OCI-LY1 (cell line): ENCODE data around the gene HCK.

Experiments used
- H2AFZ ChIP-seq: fragments of 200-600 bp; sonication (generic), shearing (Covaris generic); 2 replicates; pipeline ENCODE4 v1.6.0; 2014; ENCODE audit warnings: antibody characterized with exemption, mild to moderate bottlenecking, low read length
- H3F3A ChIP-seq: fragments of 200-600 bp; sonication (generic), shearing (Covaris generic); 2 replicates; pipeline ENCODE4 v1.6.0; 2014; ENCODE audit warnings: mild to moderate bottlenecking, antibody characterized with exemption, low read length, moderate library complexity; ENCODE audit not compliant: insufficient read depth
- H3K27ac ChIP-seq: fragments of 200-600 bp; sonication (generic); 2 replicates; pipeline ENCODE4 v1.5.1; 2014; ENCODE audit warnings: low read length, mixed run types, mild to moderate bottlenecking, low read depth; ENCODE audit not compliant: poor library complexity, severe bottlenecking
- H3K27me3 ChIP-seq: fragments of 200-600 bp; sonication (generic); 2 replicates; pipeline ENCODE4 v1.6.0; 2014; ENCODE audit warnings: antibody characterized with exemption, mild to moderate bottlenecking, low read length, moderate library complexity; ENCODE audit not compliant: insufficient read depth
- H3K36me3 ChIP-seq: fragments of 200-600 bp; sonication (generic); 2 replicates; pipeline ENCODE4 v1.6.1; 2014; ENCODE audit warnings: mild to moderate bottlenecking, antibody characterized with exemption, low read length, moderate library complexity, mixed read lengths; ENCODE audit not compliant: insufficient read depth
- H3K4me1 ChIP-seq: fragments of 200-600 bp; sonication (generic); 2 replicates; pipeline ENCODE4 v1.5.1; 2014; ENCODE audit warnings: mild to moderate bottlenecking, low read length, moderate library complexity; ENCODE audit not compliant: insufficient read depth, severe bottlenecking
- H3K4me2 ChIP-seq: fragments of 200-600 bp; sonication (generic), shearing (Covaris generic); 2 replicates; pipeline ENCODE4 v1.6.1; 2014; ENCODE audit warnings: low read length
- H3K4me3 ChIP-seq: fragments of 200-600 bp; sonication (generic); 2 replicates; pipeline ENCODE4 v1.5.1; 2014; ENCODE audit warnings: low read length, low read depth, mild to moderate bottlenecking, mixed read lengths; ENCODE audit not compliant: poor library complexity, severe bottlenecking
- H3K79me2 ChIP-seq: fragments of 200-600 bp; shearing (Covaris generic); 2 replicates; pipeline ENCODE4 v1.6.1; 2016; ENCODE audit warnings: mixed run types, low read length, mixed read lengths; ENCODE audit not compliant: insufficient read depth
- H3K9ac ChIP-seq: fragments of 200-600 bp; sonication (generic), shearing (Covaris generic); 2 replicates; pipeline ENCODE4 v1.6.1; 2014; ENCODE audit warnings: mild to moderate bottlenecking, low read length, mixed read lengths
- H3K9me2 ChIP-seq: fragments of 200-600 bp; sonication (generic), shearing (Covaris generic); 2 replicates; pipeline ENCODE4 v1.6.1; 2014; ENCODE audit warnings: low read depth, mild to moderate bottlenecking, low read length, mixed read lengths
- H3K9me3 ChIP-seq: fragments of 200-600 bp; shearing (Covaris generic); 2 replicates; pipeline ENCODE4 v1.6.1; 2014; ENCODE audit warnings: low read length, mixed read lengths
- H4K20me1 ChIP-seq: fragments of 200-600 bp; sonication (generic), shearing (Covaris generic); 2 replicates; pipeline ENCODE4 v1.6.0; 2016; ENCODE audit warnings: mild to moderate bottlenecking, low read length; ENCODE audit not compliant: insufficient read depth
- EZH2 ChIP-seq: fragments of 200-600 bp; sonication (generic), shearing (Covaris generic); IDR thresholded peaks from 2 replicates; pipeline ENCODE4 v1.8.0; 2017; ENCODE audit warnings: borderline replicate concordance, mixed run types, mild to moderate bottlenecking, antibody characterized with exemption, low read length, moderate library complexity, mixed read lengths
- TF ChIP-seq, protein P1 (sequence below): fragments of 200-600 bp; sonication (generic), shearing (Covaris generic); IDR thresholded peaks from 2 replicates; pipeline ENCODE4 v1.5.1; 2017; ENCODE audit warnings: mild to moderate bottlenecking, antibody characterized with exemption, low read length, moderate library complexity, mixed read lengths

The HCK gene

DNA sequence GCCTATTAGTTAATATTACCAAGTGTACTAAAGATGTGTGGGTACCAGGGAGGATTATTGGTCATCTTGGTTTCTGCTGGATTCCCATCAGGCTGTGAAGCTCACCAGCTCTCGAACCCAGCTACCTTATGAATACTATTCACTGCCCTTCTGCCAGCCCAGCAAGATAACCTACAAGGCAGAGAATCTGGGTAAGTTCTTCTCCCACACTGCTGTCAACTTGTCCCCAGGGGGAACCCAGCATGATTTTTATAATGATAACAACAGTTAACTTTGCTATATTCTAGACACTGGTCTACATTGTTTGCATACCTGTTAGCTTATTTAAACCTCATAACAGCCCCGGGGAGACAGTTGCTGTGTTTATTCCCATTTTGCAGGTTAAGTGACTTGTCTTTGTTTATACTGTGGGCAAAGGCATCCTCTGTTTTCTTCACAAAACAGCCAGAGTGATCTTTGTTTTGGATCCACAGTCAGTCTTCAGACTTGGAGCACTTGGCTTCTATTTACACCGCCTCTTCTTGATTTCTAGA is 84.0 kb downstream of the HCK start:
- Histone ChIP-seq H3F3A (no peaks in the 10 kb centered on the region), H3K9me2 (no peaks in the 10 kb centered on the region), H3K36me3 (peaks cover 65% of the 10 kb centered on the region), H3K9ac (no peak overlapping the region), H3K27me3 (no peaks in the 10 kb centered on the region), H3K4me1 (peaks cover 17% of the 10 kb centered on the region), H3K4me3 (no peak overlapping the region), H3K4me2 (no peak overlapping the region), H2AFZ (no peak overlapping the region), H3K27ac (no peak overlapping the region), H3K79me2 (0 out of 2 replicates have a peak, but pooled peaks cover 6% of the 10 kb centered on the region), H3K9me3 (no peaks in the 10 kb centered on the region), H4K20me1 (0 out of 2 replicates have a peak, but pooled peaks cover 3% of the 10 kb centered on the region)
- TF ChIP-seq EZH2, result no peak
- TF ChIP-seq, protein P1, sequence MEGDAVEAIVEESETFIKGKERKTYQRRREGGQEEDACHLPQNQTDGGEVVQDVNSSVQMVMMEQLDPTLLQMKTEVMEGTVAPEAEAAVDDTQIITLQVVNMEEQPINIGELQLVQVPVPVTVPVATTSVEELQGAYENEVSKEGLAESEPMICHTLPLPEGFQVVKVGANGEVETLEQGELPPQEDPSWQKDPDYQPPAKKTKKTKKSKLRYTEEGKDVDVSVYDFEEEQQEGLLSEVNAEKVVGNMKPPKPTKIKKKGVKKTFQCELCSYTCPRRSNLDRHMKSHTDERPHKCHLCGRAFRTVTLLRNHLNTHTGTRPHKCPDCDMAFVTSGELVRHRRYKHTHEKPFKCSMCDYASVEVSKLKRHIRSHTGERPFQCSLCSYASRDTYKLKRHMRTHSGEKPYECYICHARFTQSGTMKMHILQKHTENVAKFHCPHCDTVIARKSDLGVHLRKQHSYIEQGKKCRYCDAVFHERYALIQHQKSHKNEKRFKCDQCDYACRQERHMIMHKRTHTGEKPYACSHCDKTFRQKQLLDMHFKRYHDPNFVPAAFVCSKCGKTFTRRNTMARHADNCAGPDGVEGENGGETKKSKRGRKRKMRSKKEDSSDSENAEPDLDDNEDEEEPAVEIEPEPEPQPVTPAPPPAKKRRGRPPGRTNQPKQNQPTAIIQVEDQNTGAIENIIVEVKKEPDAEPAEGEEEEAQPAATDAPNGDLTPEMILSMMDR, result no peak

DNA sequence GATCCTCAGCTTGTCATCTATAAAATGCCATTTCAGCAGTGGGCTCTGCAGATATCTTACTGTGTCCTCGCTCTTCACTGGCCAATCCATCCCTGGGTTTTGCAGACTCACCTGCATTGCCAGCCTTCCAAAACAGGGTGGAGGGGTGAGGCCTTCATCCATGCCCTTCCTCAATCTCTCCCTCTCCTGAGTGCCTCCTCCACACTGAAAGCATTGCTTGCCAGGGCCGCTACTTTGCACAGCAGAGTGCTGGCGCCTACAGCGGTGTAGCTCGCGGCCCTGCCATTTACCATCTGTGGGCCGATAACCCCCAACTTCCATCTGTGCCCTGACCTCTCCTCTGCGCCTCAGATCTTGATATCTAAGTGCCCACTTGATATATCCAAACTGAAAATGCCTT is 86.9 kb downstream of the HCK start:
- Histone ChIP-seq H3K9ac (no peak overlapping the region), H2AFZ (no peak overlapping the region), H3K4me2 (no peak overlapping the region), H3K36me3 (peaks cover 77% of the 10 kb centered on the region), H3K79me2 (no peaks in the 10 kb centered on the region), H4K20me1 (0 out of 2 replicates have a peak, but pooled peaks cover 3% of the 10 kb centered on the region), H3K4me3 (no peak overlapping the region), H3K9me3 (no peaks in the 10 kb centered on the region), H3K9me2 (no peaks in the 10 kb centered on the region), H3K4me1 (peaks cover 17% of the 10 kb centered on the region), H3K27me3 (no peaks in the 10 kb centered on the region), H3K27ac (peak overlapping the region; percentile 58), H3F3A (no peaks in the 10 kb centered on the region)
- no peak for TF ChIP-seq EZH2
- TF ChIP-seq, protein P1, result no peak

DNA sequence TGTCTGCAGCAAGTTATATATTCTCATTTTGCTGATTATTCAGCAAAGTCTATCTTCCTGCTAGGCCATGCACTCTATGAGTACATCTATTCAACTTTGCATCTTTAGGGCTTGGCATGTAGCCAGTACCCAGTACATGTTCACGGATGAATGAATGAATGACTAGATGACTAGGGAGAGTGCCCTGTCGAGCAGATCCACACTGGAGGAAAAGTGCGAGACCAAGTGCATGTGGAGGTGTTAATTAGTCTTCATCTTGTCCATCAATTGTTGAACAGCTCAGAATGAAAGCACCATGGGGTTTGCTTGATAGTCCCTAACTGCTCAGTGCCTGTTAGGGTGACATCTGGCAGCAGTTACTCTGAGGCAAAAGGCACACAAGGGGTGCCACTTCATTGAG is 87.9 kb downstream of the HCK start:
- Histone ChIP-seq H3K4me3 (no peak overlapping the region), H3F3A (no peaks in the 10 kb centered on the region), H2AFZ (no peak overlapping the region), H3K79me2 (no peaks in the 10 kb centered on the region), H3K9me2 (no peaks in the 10 kb centered on the region), H3K9me3 (no peaks in the 10 kb centered on the region), H3K27ac (peak overlapping the region; percentile 58), H3K9ac (no peak overlapping the region), H3K27me3 (no peaks in the 10 kb centered on the region), H3K36me3 (peaks cover 87% of the 10 kb centered on the region), H3K4me1 (peaks cover 17% of the 10 kb centered on the region), H3K4me2 (no peak overlapping the region), H4K20me1 (0 out of 2 replicates have a peak, but pooled peaks cover 3% of the 10 kb centered on the region)
- TF ChIP-seq, protein P1, result no peak
- TF ChIP-seq EZH2, result no peak
